Endothelial cell of umbilical vein (primary cell): ENCODE data around the gene LRP1. TPM values are rescaled to one million over a fixed set of nuclear protein-coding genes. Genes with fewer than 3 reads are reported as not detected.

ENCODE experiments used
- BruUV-seq: library from RNA; stranded (reverse); fragments of 400-500 nt; replicated peaks from 2 replicates; lab custom pipeline; 2021; lab: Mats Ljungman, UMichigan
- CTCF ChIA-PET: fragments of 300-600, 350-600 bp; sonication (Branson Sonifier 250); formaldehyde crosslinking; loops from one replicate; lab custom pipeline; 2021; ENCODE audit warnings: antibody characterized with exemption, inconsistent platforms; lab: Charles Lee
- POLR2A ChIA-PET: fragments of 300-600, 350-600 bp; sonication (Branson Sonifier 250); formaldehyde crosslinking; loops from one replicate; lab custom pipeline; 2021; ENCODE audit warnings: antibody characterized with exemption, inconsistent platforms; lab: Charles Lee
- DNase-seq: peaks from one replicate; pipeline ENCODE4 v3.0.0-alpha.2; 2011; ENCODE audit warnings: low read depth, low spot score
- FAIRE-seq: peaks from 2 replicates; lab custom pipeline; 2011; peaks lifted over from hg19 to GRCh38; lab: Jason Lieb, UNC
- H2AFZ ChIP-seq: 2 replicates; pipeline ENCODE4 v1.6.0; 2012; ENCODE audit warnings: low read depth, low read length, control low read depth, inconsistent platforms
- H3K27ac ChIP-seq: 2 replicates; pipeline ENCODE4 v1.5.1; 2011; ENCODE audit warnings: low read depth, mild to moderate bottlenecking, control low read depth, low read length, moderate library complexity; ENCODE audit not compliant: insufficient read depth
- H3K27me3 ChIP-seq, 2 experiments: 2 replicates each; pipeline versions ENCODE4 v1.6.0 to v1.6.1; 2011; ENCODE audit warnings: low read length in 2 of 2, mixed read lengths in 1 of 2; ENCODE audit not compliant: control insufficient read depth in 2 of 2, insufficient read depth in 2 of 2
- H3K36me3 ChIP-seq, 2 experiments: 2 replicates in 1 of 2; 3 replicates in 1 of 2; pipeline ENCODE4 v1.5.1; 2011; ENCODE audit warnings: low read length in 2 of 2, mild to moderate bottlenecking in 1 of 2, moderate library complexity in 1 of 2; ENCODE audit not compliant: control insufficient read depth in 2 of 2, insufficient read depth in 2 of 2; ENCODE audit errors: extremely low read depth in 1 of 2
- H3K4me1 ChIP-seq: 3 replicates; pipeline ENCODE4 v1.5.1; 2011; ENCODE audit warnings: mild to moderate bottlenecking, low read length; ENCODE audit not compliant: control insufficient read depth, insufficient read depth; ENCODE audit errors: extremely low read depth
- H3K4me2 ChIP-seq: 2 replicates; pipeline ENCODE4 v1.6.1; 2011; ENCODE audit warnings: low read length, control low read depth, mixed read lengths; ENCODE audit not compliant: insufficient read depth
- H3K4me3 ChIP-seq, 3 experiments: fragments of 200-600 bp in 1 of 3; sonication (generic), shearing (Covaris generic) in 1 of 3; replicated peaks in 1 of 3; 2 replicates each; pipeline ENCODE4 v1.5.1; 2011 to 2016; ENCODE audit warnings: control low read depth in 3 of 3, low read length in 3 of 3, mild to moderate bottlenecking in 2 of 3, inconsistent platforms in 1 of 3, low read depth in 1 of 3, moderate library complexity in 1 of 3; ENCODE audit not compliant: insufficient read depth in 1 of 3
- H3K79me2 ChIP-seq: 2 replicates; pipeline ENCODE4 v1.6.0; 2012; ENCODE audit warnings: low read length, inconsistent platforms; ENCODE audit not compliant: control insufficient read depth, insufficient read depth
- H3K9ac ChIP-seq: replicated peaks from 2 replicates; pipeline ENCODE3; 2011; ENCODE audit warnings: low read length, control low read depth; ENCODE audit not compliant: insufficient read depth; ENCODE audit errors: extremely low read depth
- H3K9me1 ChIP-seq: replicated peaks from 3 replicates; pipeline ENCODE4 v1.6.0; 2011; ENCODE audit warnings: mild to moderate bottlenecking, low read length; ENCODE audit not compliant: control insufficient read depth, insufficient read depth; ENCODE audit errors: extremely low read depth
- H3K9me3 ChIP-seq: replicated peaks from 2 replicates; pipeline ENCODE4 v1.5.1; 2012; ENCODE audit warnings: low read length, inconsistent platforms; ENCODE audit not compliant: control insufficient read depth, insufficient read depth
- H4K20me1 ChIP-seq: replicated peaks from 2 replicates; pipeline ENCODE3; 2011; ENCODE audit warnings: mild to moderate bottlenecking, low read length; ENCODE audit not compliant: control insufficient read depth, insufficient read depth; ENCODE audit errors: extremely low read depth
- EZH2 ChIP-seq: IDR thresholded peaks from 2 replicates; pipeline ENCODE4 v1.6.1; 2012; ENCODE audit warnings: borderline replicate concordance, low read depth, mild to moderate bottlenecking, moderate library complexity, low read length, inconsistent platforms; ENCODE audit not compliant: severe bottlenecking
- FOS ChIP-seq: IDR thresholded peaks from 2 replicates; pipeline ENCODE4 v1.6.1; 2011; ENCODE audit warnings: mild to moderate bottlenecking, low read length, moderate library complexity, borderline replicate concordance; ENCODE audit not compliant: insufficient read depth
- GATA2 ChIP-seq: IDR thresholded peaks from 2 replicates; pipeline ENCODE4 v1.7.0; 2011; ENCODE audit warnings: low read depth, mild to moderate bottlenecking, moderate library complexity, mixed read lengths, low read length; ENCODE audit not compliant: insufficient read length, insufficient read depth
- JUN ChIP-seq: IDR thresholded peaks from 2 replicates; pipeline ENCODE4 v1.6.1; 2011; ENCODE audit warnings: borderline replicate concordance, low read depth; ENCODE audit not compliant: insufficient read length, insufficient read depth
- MYC ChIP-seq: IDR thresholded peaks from one replicate; pipeline ENCODE4 v1.6.1; 2011; ENCODE audit warnings: mild to moderate bottlenecking, low read depth, low read length
- POLR2A ChIP-seq: IDR thresholded peaks from 2 replicates; pipeline ENCODE4 v1.6.1; 2012; ENCODE audit warnings: low read depth, mild to moderate bottlenecking, control low read depth, low read length
- POLR2AphosphoS5 ChIP-seq: IDR thresholded peaks from 2 replicates; pipeline ENCODE4 v1.6.1; 2012; ENCODE audit warnings: low read depth, mild to moderate bottlenecking, control low read depth, low read length, moderate library complexity; ENCODE audit not compliant: insufficient read depth
- dilution Hi-C: fragments of 300-500 bp; cut with MboI; formaldehyde crosslinking; loops from one replicate; pipeline ENCODE4 v1.15.0; 2019; ENCODE audit warnings: low sequenced_read_pairs; ENCODE audit not compliant: extremely low pct_ligation_motif_present
- intact Hi-C: fragments of 100-400 bp; cut with micrococcal nuclease; formaldehyde crosslinking; loops from one replicate; pipeline ENCODE4 v1.10.0; 2022
- polyA plus RNA-seq, 4 experiments: library from polyadenylated mRNA; depleted of rRNA in 3 of 4; stranded (reverse) in 3 of 4; unstranded in 1 of 4; fragments of >200 nt; gene quantifications; 2 replicates each; pipeline versions ENCODE4 v1.2.1 to v1.2.3, GENCODE V29; 2011 to 2012; ENCODE audit warnings: missing spikeins in 1 of 4
- total RNA-seq: library from RNA; stranded (reverse); gene quantifications from 2 replicates; pipeline ENCODE4 v1.2.3, GENCODE V29; 2021
- TF ChIP-seq, protein P1 (sequence below): IDR thresholded peaks from 2 replicates; pipeline ENCODE4 v1.6.1; 2011; ENCODE audit not compliant: insufficient read depth, insufficient read length
- TF ChIP-seq, protein P2 (sequence below), 2 donors: IDR thresholded peaks; 1 replicate in 1 of 2; 2 replicates in 1 of 2; pipeline ENCODE4 v1.5.1; 2011; ENCODE audit warnings: low read length in 2 of 2, mild to moderate bottlenecking in 2 of 2, moderate library complexity in 2 of 2, control low read depth in 1 of 2, inconsistent platforms in 1 of 2, low read depth in 1 of 2; ENCODE audit not compliant: insufficient read depth in 1 of 2; ENCODE audit errors: extremely low read depth in 1 of 2

Gene LRP1
- total and polyA plus RNA-seq, 2 donors (not counting 3 experiments of a cell fraction or from before 2014, with no cell fraction given) = 1.6 to 4.6 TPM

DNA sequence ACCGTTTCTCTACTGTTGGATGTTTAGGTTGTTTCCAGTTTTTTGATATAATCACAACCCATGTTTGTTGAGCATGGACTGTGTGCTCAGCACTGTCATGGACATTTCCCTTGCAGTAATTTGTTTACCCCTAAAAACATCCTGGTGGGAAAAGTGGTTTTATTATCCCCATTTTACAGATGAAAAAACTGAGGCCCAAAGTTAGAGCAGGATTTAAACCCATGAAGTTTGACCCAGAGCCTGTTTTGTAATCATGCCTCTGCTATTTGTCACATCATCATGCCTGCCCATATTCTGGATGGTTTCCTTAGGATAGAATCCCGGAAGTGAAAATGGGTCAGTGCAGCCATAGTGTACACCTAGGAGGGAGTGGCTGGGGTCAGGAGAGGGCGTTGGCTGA is 36.2 kb downstream of the LRP1 start:
- DNase-seq = no peak
- Histone ChIP-seq H3K4me2 (no peak overlapping the region), H3K4me1 (no peaks in the 10 kb centered on the region), H3K36me3 (no peaks in the 10 kb centered on the region), H3K27me3 (no peaks in the 10 kb centered on the region), H3K27ac (no peak overlapping the region), H3K9me3 (no peaks in the 10 kb centered on the region), H3K79me2 (no peaks in the 10 kb centered on the region), H3K9ac (no peak overlapping the region), H4K20me1 (no peaks in the 10 kb centered on the region), H2AFZ (no peak overlapping the region), H3K9me1 (no peaks in the 10 kb centered on the region), H3K4me3 (no peak overlapping the region)
- ChIA-PET CTCF (interaction anchor here (1.3 to 13.0 kb wide), 2 partner anchors 40 to 52 kb away, joined by 3 to 429 read pairs; partner anchors contain the start of gene LRP1), POLR2A (no interaction called here)
- intact Hi-C loops (no loop called here), dilution Hi-C loops (no loop called here)
- no TSS peak for BruUV-seq
- TF ChIP-seq JUN (no peak), MYC (no peak), POLR2AphosphoS5 (no peak), FOS (no peak), POLR2A (no peak), EZH2 (no peak), GATA2 (no peak)
- TF ChIP-seq, protein P1, sequence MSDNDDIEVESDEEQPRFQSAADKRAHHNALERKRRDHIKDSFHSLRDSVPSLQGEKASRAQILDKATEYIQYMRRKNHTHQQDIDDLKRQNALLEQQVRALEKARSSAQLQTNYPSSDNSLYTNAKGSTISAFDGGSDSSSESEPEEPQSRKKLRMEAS = no peak
- TF ChIP-seq, protein P2, sequence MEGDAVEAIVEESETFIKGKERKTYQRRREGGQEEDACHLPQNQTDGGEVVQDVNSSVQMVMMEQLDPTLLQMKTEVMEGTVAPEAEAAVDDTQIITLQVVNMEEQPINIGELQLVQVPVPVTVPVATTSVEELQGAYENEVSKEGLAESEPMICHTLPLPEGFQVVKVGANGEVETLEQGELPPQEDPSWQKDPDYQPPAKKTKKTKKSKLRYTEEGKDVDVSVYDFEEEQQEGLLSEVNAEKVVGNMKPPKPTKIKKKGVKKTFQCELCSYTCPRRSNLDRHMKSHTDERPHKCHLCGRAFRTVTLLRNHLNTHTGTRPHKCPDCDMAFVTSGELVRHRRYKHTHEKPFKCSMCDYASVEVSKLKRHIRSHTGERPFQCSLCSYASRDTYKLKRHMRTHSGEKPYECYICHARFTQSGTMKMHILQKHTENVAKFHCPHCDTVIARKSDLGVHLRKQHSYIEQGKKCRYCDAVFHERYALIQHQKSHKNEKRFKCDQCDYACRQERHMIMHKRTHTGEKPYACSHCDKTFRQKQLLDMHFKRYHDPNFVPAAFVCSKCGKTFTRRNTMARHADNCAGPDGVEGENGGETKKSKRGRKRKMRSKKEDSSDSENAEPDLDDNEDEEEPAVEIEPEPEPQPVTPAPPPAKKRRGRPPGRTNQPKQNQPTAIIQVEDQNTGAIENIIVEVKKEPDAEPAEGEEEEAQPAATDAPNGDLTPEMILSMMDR (IDR thresholded peaks at IDR 0.05; ENCODE audit: extremely low read depth in 1 of 2, insufficient read depth in 1 of 2, low read depth in 1 of 2, low read length in 2 of 2) = no peak
- FAIRE-seq = no peak
